IPS-18a (cell line): Measurements from ENCODE around the gene SYNGR2.
"Not testable (repeated sequence)": the region's sequence is repeated elsewhere in the genome, so short reads cannot be mapped to it uniquely, and the experiment has no call there.

ENCODE experiments used
- H3K27ac ChIP-seq: one replicate; pipeline ENCODE4 v1.5.1; 2013; ENCODE audit warnings: low read length
- H3K27me3 ChIP-seq: one replicate; pipeline ENCODE4 v1.6.1; 2013; ENCODE audit warnings: mild to moderate bottlenecking, low read length; ENCODE audit not compliant: control insufficient read depth, insufficient read depth
- H3K36me3 ChIP-seq: one replicate; pipeline ENCODE4 v1.6.1; 2013; ENCODE audit warnings: low read depth, low read length; ENCODE audit not compliant: control insufficient read depth
- H3K4me1 ChIP-seq: one replicate; pipeline ENCODE4 v1.6.1; 2013; ENCODE audit warnings: low read depth, low read length; ENCODE audit not compliant: control insufficient read depth
- H3K4me3 ChIP-seq: one replicate; pipeline ENCODE4 v1.5.1; 2013; ENCODE audit warnings: low read length
- H3K9ac ChIP-seq: one replicate; pipeline ENCODE4 v1.6.1; 2013; ENCODE audit warnings: mild to moderate bottlenecking, low read length, moderate library complexity
- H3K9me3 ChIP-seq: one replicate; pipeline ENCODE4 v1.6.1; 2013; ENCODE audit warnings: low read depth, low read length; ENCODE audit not compliant: control insufficient read depth

The SYNGR2 gene

DNA sequence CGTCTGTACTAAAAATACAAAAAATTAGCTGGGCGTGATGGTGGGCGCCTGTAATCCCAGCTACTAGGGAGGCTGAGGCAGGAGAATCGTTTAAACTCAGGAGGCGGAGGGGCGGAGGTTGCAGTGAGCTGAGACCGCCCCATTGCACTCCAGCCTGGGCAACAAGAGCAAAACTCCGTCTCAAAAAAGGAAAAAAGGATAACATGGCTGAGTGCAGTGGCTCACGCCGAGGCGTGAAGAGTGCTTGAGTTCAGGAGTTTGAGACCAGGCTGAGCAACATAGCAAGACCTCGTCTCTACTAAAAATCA is 28.6 kb upstream of the SYNGR2 start:
- H3K9me3 ChIP-seq, H3K36me3 ChIP-seq, H3K4me1 ChIP-seq, H3K4me3 ChIP-seq, H3K9ac ChIP-seq, H3K27ac ChIP-seq, H3K27me3 ChIP-seq: not testable (repeated sequence)

DNA sequence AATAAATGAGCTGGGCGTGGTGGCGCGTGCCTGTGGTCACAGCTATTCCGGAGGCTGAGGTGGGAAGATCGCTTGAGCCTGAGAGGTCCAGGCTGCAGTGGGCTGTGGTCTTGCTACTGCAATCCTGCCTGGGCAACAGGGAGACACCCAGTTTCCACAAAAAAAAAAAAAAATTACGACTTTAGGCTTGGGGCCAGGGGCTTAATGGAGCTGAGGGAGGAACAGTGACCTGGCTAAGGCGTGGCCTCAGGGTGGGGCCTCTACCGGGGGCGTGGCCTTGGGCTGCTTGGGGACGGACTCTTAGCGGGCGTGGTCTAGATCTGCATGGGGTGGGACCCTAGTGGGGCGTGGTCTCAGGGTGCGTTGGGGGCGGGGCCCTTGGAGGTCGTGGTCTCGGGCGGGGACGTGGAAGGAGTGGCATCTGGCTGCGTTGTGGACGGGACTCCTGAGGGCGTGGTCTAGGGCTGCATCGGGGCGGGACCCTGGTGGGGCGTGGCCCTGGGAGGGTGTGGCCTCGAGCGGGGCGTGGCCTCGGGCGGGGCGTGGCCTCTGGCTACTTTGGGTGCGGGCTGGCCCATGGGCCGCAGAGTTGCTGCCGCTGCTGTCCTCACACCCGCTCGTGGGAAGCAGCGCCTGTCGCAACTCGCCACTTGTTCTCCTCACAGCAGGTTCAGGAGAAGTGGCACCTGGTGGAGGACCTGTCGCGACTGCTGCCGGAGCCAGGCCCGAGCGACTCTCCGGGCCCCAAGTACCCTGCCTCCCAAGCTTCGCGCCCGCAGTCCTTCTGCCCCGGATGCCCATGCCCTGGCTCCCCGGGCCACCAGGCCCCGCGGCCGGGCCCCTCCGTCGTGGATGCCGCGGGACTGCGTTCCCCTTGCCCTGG is 28.0 kb upstream of the SYNGR2 start:
- H3K9ac ChIP-seq: no peak overlapping the region
- H3K36me3 ChIP-seq: no peaks in the 10 kb centered on the region
- no peaks in the 10 kb centered on the region for H3K27me3 ChIP-seq
- no peaks in the 10 kb centered on the region for H3K4me1 ChIP-seq
- H3K27ac ChIP-seq: no peak overlapping the region
- H3K4me3 ChIP-seq: no peak overlapping the region
- H3K9me3 ChIP-seq: no peaks in the 10 kb centered on the region

DNA sequence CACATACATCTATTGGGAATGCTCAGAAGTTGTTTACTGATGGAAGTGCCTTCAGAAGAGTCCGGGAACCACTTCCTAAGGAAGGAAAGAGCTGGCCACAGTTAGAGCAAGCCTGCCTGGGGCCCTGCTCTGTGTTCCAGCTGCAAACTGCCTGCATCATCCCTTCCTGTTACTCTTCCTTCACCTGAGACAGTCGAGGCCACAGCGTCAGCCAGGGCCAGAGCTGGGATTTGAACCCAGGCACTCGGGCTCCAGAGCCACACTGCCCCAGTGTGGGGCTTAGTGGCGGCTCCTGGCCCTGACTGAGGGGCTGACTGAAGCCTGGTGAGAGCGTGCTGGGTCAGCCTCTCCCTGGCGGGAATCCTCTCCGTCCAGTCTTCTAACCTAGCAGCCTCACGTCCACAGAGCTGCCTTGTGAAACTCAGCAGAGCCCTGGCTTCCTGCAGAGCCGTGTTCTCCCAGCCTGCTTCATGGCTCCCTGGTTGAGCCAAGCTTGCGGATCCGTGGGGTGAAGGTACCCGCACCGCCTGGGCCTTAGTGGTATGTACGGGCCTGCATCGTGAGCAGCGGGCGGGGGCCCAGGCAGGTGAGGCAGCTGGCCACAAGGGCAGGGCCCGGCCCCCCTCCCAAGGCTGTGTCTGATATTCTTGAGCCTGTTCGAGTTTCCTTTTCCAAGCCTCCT is 26.8 kb upstream of the SYNGR2 start:
- no peaks in the 10 kb centered on the region for H3K36me3 ChIP-seq
- H3K9me3 ChIP-seq: no peaks in the 10 kb centered on the region
- no peak overlapping the region for H3K27ac ChIP-seq
- no peaks in the 10 kb centered on the region for H3K4me1 ChIP-seq
- no peaks in the 10 kb centered on the region for H3K27me3 ChIP-seq
- no peak overlapping the region for H3K4me3 ChIP-seq
- H3K9ac ChIP-seq: no peak overlapping the region

DNA sequence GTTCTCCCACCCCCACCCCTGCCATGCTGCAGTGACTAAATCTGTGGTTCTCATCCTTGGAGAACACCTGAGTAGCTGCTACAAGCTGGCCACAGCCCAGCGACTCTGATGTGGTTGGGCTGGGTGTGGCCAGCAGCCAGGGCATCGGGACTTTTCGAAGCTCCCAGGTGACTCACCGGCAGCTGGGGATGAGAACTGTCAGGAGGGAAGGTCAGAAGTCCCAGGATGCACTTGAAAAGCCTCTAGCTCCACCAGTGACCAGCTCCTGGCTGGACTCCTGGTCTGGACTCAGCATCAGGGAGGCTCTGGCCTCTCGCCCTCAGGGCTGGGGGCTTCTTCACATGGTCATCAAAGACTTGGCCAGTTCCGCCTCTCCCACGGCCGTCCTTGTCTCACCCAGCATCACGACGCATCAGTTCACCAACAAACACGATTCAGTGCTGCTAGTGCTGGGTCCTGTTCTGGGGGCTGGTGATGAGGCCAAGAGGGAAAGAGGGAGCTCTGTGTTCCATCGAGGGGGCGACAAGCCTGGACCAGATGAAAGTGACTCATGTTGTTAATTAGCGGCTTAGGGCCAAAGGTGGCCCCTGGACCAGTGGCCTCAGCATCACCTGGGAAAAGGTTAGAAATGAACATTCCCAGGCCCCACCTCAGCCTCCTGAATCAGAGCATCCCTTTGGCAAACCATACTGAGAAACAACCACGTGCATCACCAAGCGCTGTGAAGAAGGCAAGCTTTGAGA is 26.1 kb upstream of the SYNGR2 start:
- H3K27ac ChIP-seq: no peak overlapping the region
- H3K4me3 ChIP-seq: no peak overlapping the region
- H3K4me1 ChIP-seq: no peaks in the 10 kb centered on the region
- H3K9me3 ChIP-seq: no peaks in the 10 kb centered on the region
- H3K9ac ChIP-seq: no peak overlapping the region
- H3K36me3 ChIP-seq: no peaks in the 10 kb centered on the region
- H3K27me3 ChIP-seq: no peaks in the 10 kb centered on the region

DNA sequence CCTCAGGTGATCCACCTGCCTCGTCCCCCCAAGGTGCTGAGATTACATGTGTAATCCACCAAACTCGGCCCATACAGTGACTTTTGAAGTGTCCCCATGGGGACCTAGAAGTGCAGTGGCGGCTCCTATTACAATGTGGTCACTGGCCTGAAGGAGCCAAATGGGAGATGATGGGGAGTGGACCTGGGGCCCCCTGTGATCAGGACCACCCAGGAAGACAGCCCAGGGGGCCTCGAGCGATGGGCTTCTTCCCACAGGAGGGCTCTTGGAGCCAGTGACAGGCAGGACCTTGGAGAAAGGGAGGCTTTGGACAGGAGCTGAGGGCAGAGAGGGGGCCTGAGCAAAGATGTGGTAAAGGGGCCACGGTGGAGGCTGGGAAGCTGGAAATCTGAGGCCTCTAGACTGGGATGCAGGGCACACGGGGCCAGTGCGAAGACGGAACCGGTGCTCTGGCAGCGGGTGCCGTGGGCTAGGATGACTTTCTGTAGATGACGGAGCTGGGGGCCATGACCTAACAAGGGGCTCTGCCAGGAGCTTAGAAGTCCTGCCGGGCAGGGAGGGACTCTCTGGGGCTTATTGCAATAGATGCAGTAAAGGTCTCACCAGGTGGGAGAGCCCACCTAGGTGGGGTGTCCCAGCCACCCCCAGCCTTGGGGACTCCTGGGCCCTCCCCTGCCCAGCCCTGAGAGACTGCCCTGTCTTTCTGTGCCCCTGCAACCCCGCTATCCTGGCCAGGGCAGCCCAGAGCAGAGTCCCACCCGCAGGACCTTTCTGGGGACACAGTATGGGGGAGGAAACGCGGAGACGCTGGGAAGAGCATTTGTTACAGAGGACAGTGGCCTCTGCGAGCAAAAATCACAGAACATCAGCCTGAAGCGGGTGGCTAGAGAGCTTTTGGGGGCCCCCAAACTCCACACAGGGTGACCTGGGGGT is 24.9 kb upstream of the SYNGR2 start:
- Histone ChIP-seq H3K27ac (no peak overlapping the region), H3K27me3 (no peaks in the 10 kb centered on the region), H3K4me1 (no peaks in the 10 kb centered on the region), H3K9me3 (no peaks in the 10 kb centered on the region), H3K36me3 (no peaks in the 10 kb centered on the region), H3K4me3 (no peak overlapping the region), H3K9ac (no peak overlapping the region)

DNA sequence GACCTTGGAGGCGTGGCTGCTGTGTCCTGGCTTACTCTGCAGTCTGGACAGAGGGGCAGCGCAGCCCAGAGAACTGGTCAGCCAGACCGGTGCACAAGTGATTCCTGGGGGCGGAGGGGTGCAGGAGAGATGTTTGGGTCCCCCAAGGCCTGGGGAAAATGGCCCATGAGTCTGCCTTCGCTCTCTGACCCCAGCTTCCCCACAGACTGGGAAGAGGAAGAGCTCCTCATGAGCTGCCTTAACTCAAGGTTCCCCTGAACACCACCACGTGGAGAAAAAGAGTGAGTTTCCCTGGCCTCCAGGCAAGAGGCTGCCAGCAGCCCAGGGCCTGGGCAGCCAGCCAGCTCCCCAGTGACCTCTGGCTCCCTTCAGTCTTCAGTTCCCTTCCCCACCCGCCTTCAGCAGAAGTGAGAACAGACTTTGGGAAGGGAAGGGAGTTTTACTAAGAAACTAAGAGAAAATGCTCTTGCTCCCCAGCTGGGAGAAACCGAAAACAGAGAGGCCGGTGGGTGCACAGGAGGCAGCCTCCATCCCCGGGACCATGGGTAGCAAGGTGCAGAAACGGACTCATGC is 24.1 kb upstream of the SYNGR2 start:
- H3K9ac ChIP-seq: no peak overlapping the region
- no peaks in the 10 kb centered on the region for H3K36me3 ChIP-seq
- no peaks in the 10 kb centered on the region for H3K9me3 ChIP-seq
- H3K27ac ChIP-seq: no peak overlapping the region
- H3K27me3 ChIP-seq: no peaks in the 10 kb centered on the region
- H3K4me1 ChIP-seq: no peaks in the 10 kb centered on the region
- H3K4me3 ChIP-seq: no peak overlapping the region

DNA sequence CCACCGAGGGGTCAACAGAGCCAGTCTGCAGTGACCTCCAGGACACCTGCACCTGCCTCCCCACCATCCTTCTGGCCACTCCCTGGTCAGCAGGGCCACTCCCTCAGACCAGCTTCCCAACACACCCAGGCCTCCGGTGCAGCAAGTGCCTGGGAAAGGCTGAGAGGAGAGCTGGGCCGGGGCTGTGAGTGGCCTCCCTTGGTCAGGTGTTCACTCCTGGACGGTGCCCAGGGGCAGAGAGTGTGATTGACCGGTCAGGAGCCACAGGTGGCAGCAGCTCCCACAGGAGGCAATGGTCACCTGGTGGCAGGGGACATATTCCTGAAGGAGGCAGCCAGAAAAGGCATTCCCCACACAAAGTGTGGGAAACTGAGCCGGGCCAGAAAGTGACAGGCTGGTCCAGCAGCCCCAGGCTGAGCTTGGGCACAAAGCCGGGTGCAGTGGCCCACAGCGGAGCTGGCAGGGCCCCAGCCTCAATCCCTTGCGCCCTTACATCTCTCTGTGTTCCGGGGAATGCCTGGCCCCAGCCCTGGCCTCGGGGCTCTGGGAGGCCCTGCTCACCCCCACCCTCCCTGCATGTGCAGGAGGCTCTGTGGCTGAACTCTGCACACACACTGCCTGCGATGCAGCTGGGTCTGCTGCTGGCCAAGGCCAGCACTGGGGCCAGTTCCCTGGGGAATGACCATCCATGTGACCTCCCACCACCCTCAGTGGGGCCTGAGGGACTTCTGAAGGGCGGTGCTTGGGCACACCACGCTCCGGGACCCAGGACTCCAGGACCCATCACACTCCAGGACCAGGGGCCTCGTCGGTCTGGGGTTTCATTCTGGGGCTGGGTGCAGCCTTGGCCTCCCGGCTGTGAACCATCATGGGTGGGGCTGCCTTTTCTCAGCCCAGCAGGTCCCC is 23.4 kb upstream of the SYNGR2 start:
- no peaks in the 10 kb centered on the region for H3K4me1 ChIP-seq
- no peak overlapping the region for H3K27ac ChIP-seq
- no peak overlapping the region for H3K4me3 ChIP-seq
- H3K9ac ChIP-seq: no peak overlapping the region
- no peaks in the 10 kb centered on the region for H3K9me3 ChIP-seq
- no peaks in the 10 kb centered on the region for H3K36me3 ChIP-seq
- no peaks in the 10 kb centered on the region for H3K27me3 ChIP-seq

DNA sequence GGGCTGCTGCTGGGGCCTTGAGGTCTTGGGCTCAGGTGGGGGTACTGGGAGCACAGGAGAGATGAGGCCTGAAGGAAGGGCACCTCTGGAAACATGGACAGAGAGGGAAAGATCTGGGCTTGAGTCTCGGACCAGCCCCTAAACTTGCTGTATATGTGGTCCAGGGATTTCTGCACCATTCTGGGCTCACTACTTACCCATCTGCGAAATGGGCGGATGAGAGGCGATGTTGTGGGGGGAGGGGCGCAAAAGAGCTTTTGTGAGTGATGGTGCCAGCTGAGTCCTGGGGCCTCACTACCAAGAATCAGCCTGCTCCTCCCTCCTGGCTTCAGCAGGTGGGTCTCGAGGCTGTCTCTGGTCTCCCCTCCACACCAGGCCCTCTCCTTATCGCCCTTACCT is 21.9 kb upstream of the SYNGR2 start:
- no peaks in the 10 kb centered on the region for H3K36me3 ChIP-seq
- H3K4me3 ChIP-seq: no peak overlapping the region
- H3K9ac ChIP-seq: no peak overlapping the region
- no peaks in the 10 kb centered on the region for H3K27me3 ChIP-seq
- H3K4me1 ChIP-seq: no peaks in the 10 kb centered on the region
- no peaks in the 10 kb centered on the region for H3K9me3 ChIP-seq
- no peak overlapping the region for H3K27ac ChIP-seq

DNA sequence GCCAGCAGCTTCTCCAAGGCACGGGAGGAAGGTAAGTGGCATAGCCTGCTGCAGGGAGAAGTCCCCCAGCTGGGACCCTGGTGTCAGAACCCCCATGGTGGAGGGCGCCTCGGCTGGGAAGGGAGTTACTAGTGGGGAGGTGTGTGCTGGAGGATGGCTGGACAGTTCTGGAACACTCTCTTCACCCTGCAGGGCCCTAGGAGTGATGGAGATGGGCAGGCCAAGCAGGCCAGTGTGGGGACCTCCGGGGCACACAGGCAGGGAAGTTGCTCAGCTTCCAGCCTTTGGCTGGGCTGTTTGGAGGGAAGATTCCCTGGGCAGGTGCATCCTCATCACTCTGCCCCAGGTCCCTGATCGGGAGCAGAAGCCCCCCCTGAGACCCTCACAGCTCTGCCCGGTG is 21.5 kb upstream of the SYNGR2 start:
- Histone ChIP-seq H3K9ac (no peak overlapping the region), H3K9me3 (no peaks in the 10 kb centered on the region), H3K27ac (no peak overlapping the region), H3K27me3 (no peaks in the 10 kb centered on the region), H3K36me3 (no peaks in the 10 kb centered on the region), H3K4me3 (no peak overlapping the region), H3K4me1 (no peaks in the 10 kb centered on the region)

DNA sequence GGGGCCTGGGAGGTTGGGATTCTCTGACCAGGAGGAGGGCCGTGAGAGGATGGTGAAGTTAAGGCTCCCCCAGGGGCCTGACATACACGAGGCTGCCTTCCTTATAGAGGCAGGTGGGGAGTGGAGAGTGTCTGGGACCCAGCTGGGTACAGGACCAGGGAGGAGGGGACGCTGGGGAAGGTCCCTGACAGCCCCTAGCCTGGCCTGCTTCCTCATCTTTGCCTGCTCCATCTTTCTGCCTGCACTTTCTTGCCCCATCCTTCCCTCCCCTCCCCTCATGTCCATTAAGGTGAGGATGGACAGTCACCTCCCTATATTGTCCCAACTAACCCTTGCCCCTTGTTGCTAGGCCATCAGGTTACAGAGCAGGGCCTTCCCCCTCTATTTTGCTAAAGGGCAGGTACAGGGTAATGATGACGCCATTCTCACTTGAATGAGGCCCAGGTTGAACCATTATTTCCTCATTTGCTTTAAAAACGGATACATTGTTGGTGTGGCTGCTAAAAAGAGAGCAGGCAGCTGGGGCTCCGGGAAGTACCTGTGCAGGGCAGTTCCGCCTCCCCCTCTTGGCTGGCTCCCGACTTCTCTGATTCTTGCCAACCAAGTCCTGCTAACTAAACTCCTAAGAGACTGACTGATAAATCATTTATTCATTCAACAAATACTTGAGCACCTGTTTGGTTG is 20.9 kb upstream of the SYNGR2 start:
- no peaks in the 10 kb centered on the region for H3K27me3 ChIP-seq
- no peaks in the 10 kb centered on the region for H3K9me3 ChIP-seq
- H3K36me3 ChIP-seq: no peaks in the 10 kb centered on the region
- no peaks in the 10 kb centered on the region for H3K4me1 ChIP-seq
- no peak overlapping the region for H3K27ac ChIP-seq
- H3K4me3 ChIP-seq: no peak overlapping the region
- H3K9ac ChIP-seq: no peak overlapping the region
